K562 (cell line): ENCODE data around the gene OR10H3. TPM values are rescaled to one million over a fixed set of nuclear protein-coding genes. Genes with fewer than 3 reads are reported as not detected.
A peak's percentile ranks its signal among the peaks of the same experiment; 100 is the strongest.

Experiments
- ATAC-seq: fragments of 200-7000 bp; cut with Tn5 transposase; 3 replicates; pipeline ENCODE4 v1.9.1; 2020; ENCODE audit warnings: moderate library complexity
- BruUV-seq: library from RNA; stranded (reverse); fragments of 400-500 nt; replicated peaks from 2 replicates; lab custom pipeline; 2021; lab: Mats Ljungman, UMichigan
- CTCF ChIA-PET: fragments of 300-600 bp; formaldehyde crosslinking; extraction: SDS; loops from one replicate; lab custom pipeline; 2021; ENCODE audit warnings: low intra/inter-chr PET ratio; lab: Yijun Ruan, JAX
- POLR2A ChIA-PET: fragments of 300-600, 350-650 bp; sonication (Branson Sonifier 250); formaldehyde crosslinking; extraction: SDS; loops from one replicate; lab custom pipeline; 2021; ENCODE audit warnings: antibody characterized with exemption, inconsistent platforms; lab: Yijun Ruan, JAX
- DNase-seq, 4 experiments: peaks; one replicate each; pipeline versions ENCODE4 v3.0.0 to v3.0.0-alpha.2; 2011 to 2018; ENCODE audit warnings: low spot score in 3 of 4, mixed read lengths in 3 of 4; ENCODE audit errors: extremely low read depth in 1 of 4
- FAIRE-seq: peaks from 2 replicates; lab custom pipeline; 2011; peaks lifted over from hg19 to GRCh38; lab: Jason Lieb, UNC
- H2AFZ ChIP-seq: 2 replicates; pipeline ENCODE4 v1.6.0; 2011; ENCODE audit warnings: low read depth, low read length, control low read depth, inconsistent platforms
- H3K27ac ChIP-seq: fragments of 200-600 bp; 3 replicates; pipeline ENCODE4 v1.8.0; 2011; ENCODE audit warnings: low read depth, mild to moderate bottlenecking, control low read depth, inconsistent platforms, low read length, moderate library complexity, mixed read lengths; ENCODE audit errors: extremely low read depth
- H3K27me3 ChIP-seq, 2 experiments: fragments of 300-600 bp in 1 of 2; 2 replicates in 1 of 2; 3 replicates in 1 of 2; pipeline versions ENCODE4 v1.6.0 to v1.8.0; 2011; ENCODE audit warnings: inconsistent platforms in 2 of 2, low read length in 2 of 2, mild to moderate bottlenecking in 1 of 2, mixed read lengths in 1 of 2, moderate library complexity in 1 of 2; ENCODE audit not compliant: control insufficient read depth in 2 of 2, insufficient read depth in 2 of 2
- H3K36me3 ChIP-seq: fragments of 300-600 bp; 3 replicates; pipeline ENCODE4 v1.8.0; 2011; ENCODE audit warnings: mild to moderate bottlenecking, low read length, inconsistent platforms; ENCODE audit not compliant: control insufficient read depth, insufficient read depth
- H3K4me1 ChIP-seq, 2 experiments: fragments of 200-600 bp in 1 of 2; replicated peaks in 1 of 2; 2 replicates in 1 of 2; 3 replicates in 1 of 2; pipeline versions ENCODE4 v1.5.1 to v1.8.0; 2011; ENCODE audit warnings: inconsistent platforms in 2 of 2, low read length in 2 of 2, mild to moderate bottlenecking in 1 of 2, mixed read lengths in 1 of 2, moderate library complexity in 1 of 2; ENCODE audit not compliant: control insufficient read depth in 2 of 2, insufficient read depth in 2 of 2
- H3K4me2 ChIP-seq: 2 replicates; pipeline ENCODE4 v1.6.1; 2011; ENCODE audit warnings: low read length, control low read depth, inconsistent platforms, mixed read lengths; ENCODE audit not compliant: insufficient read depth
- H3K4me3 ChIP-seq: fragments of 200-600 bp; sonication (generic), shearing (Covaris generic); 2 replicates; pipeline ENCODE4 v1.5.1; 2016; ENCODE audit warnings: control low read depth, inconsistent platforms
- H3K79me2 ChIP-seq: fragments of 200-600 bp; 3 replicates; pipeline ENCODE4 v1.8.0; 2011; ENCODE audit warnings: low read length, inconsistent platforms; ENCODE audit not compliant: control insufficient read depth, insufficient read depth
- H3K9ac ChIP-seq, 2 experiments: 2 replicates each; pipeline versions ENCODE4 v1.6.0 to v1.6.1; 2011; ENCODE audit warnings: low read depth in 2 of 2, low read length in 2 of 2, control low read depth in 1 of 2, inconsistent platforms in 1 of 2, mild to moderate bottlenecking in 1 of 2, mixed read lengths in 1 of 2; ENCODE audit not compliant: insufficient read depth in 1 of 2
- H3K9me1 ChIP-seq: one replicate; pipeline ENCODE4 v1.6.0; 2011; ENCODE audit warnings: inconsistent platforms, mild to moderate bottlenecking, low read length, moderate library complexity; ENCODE audit not compliant: control insufficient read depth, insufficient read depth
- H3K9me3 ChIP-seq: replicated peaks from 2 replicates; pipeline ENCODE4 v1.5.1; 2011; ENCODE audit warnings: low read depth, low read length, inconsistent platforms; ENCODE audit not compliant: control insufficient read depth, insufficient read depth
- H4K20me1 ChIP-seq: replicated peaks from 2 replicates; pipeline ENCODE4 v1.6.1; 2011; ENCODE audit warnings: low read length, inconsistent platforms, mixed read lengths; ENCODE audit not compliant: control insufficient read depth, insufficient read depth
- GABPB1 ChIP-seq: sonication (generic); formaldehyde crosslinking; IDR thresholded peaks from 2 replicates; pipeline ENCODE4 v1.8.0; 2022; ENCODE audit warnings: mild to moderate bottlenecking, missing genetic modification reagents
- NRF1 ChIP-seq, 2 experiments: fragments of 450-650 bp; IDR thresholded peaks in 1 of 2; conservative IDR thresholded peaks in 1 of 2; 2 replicates each; pipeline ENCODE4 v1.6.1; 2014; ENCODE audit warnings: mild to moderate bottlenecking in 2 of 2
- SMC3 ChIP-seq: conservative IDR thresholded peaks from 2 replicates; pipeline ENCODE4 v1.6.1; 2011; ENCODE audit warnings: low read depth, low read length, improper control_type of control experiment; ENCODE audit not compliant: insufficient read depth
- ZNF121 ChIP-seq: sonication (generic); formaldehyde crosslinking; conservative IDR thresholded peaks from 2 replicates; pipeline ENCODE4 v1.8.0; 2022; ENCODE audit warnings: missing genetic modification reagents
- WGBS: fragments of 100-300 bp; shearing (Covaris generic); methylation state at CpG from one replicate; pipeline ENCODE4 v1.1.6; 2016; ENCODE audit warnings: low coverage, mixed read lengths; ENCODE audit not compliant: insufficient coverage; ENCODE audit errors: missing lambda C conversion rate; 5-methylcytosine and 5-hydroxymethylcytosine counted together
- in situ Hi-C: fragments of 300-500 bp; cut with MboI; formaldehyde crosslinking; loops from 4 replicates; pipeline ENCODE4 v1.15.0; 2018; ENCODE audit warnings: inconsistent platforms, mixed read lengths
- intact Hi-C: fragments of 100-400 bp; cut with micrococcal nuclease; formaldehyde crosslinking; loops from 2 replicates; pipeline ENCODE4 v1.14.2; 2022
- polyA plus RNA-seq, 8 experiments: library from polyadenylated mRNA; depleted of rRNA in 4 of 8; stranded (reverse) in 5 of 8; unstranded in 3 of 8; fragments of >200 nt; fragmentation: Nextera tagmentation in 2 of 8; fragmentation: Illumina TruSeq in 1 of 8; extraction: Ambion mirVana in 2 of 8; extraction: Trizol in 1 of 8; gene quantifications; 2 replicates each; pipeline versions ENCODE4 v1.2.1 to v1.2.3, GENCODE V29; 2011 to 2014; ENCODE audit warnings: inconsistent platforms in 1 of 8, missing spikeins in 1 of 8
- total RNA-seq, 7 experiments: library from RNA; depleted of rRNA in 6 of 7; stranded (reverse); fragments of >200 nt in 6 of 7; fragmentation: Illumina TruSeq in 2 of 7; extraction: Trizol in 2 of 7; gene quantifications; 2 replicates each; pipeline versions ENCODE4 v1.2.1 to v1.2.3, GENCODE V29; 2011 to 2021; ENCODE audit warnings: low replicate concordance in 1 of 7
- TF ChIP-seq, protein P1 (sequence below), 2 experiments: fragments of 450-650 bp; formaldehyde crosslinking in 1 of 2; IDR thresholded peaks; 2 replicates each; pipeline versions ENCODE4 v1.4.0 to v1.6.1; 2014 to 2020; ENCODE audit warnings: mild to moderate bottlenecking in 2 of 2, borderline replicate concordance in 1 of 2, low read depth in 1 of 2
- TF ChIP-seq, protein P2 (sequence below): IDR thresholded peaks from 2 replicates; pipeline ENCODE4 v1.6.1; 2011; ENCODE audit warnings: borderline replicate concordance, low read depth, mild to moderate bottlenecking, moderate library complexity, low read length; ENCODE audit not compliant: insufficient read depth, poor library complexity, severe bottlenecking
- TF ChIP-seq, protein P3 (sequence below): fragments of 450-650 bp; IDR thresholded peaks from 2 replicates; pipeline ENCODE4 v1.6.1; 2016; ENCODE audit warnings: antibody characterized with exemption

The OR10H3 gene
- total and polyA plus RNA-seq, 9 of the 15 experiments (the other 6 are each of a cell fraction or from before 2014, with no cell fraction given): not detected

DNA sequence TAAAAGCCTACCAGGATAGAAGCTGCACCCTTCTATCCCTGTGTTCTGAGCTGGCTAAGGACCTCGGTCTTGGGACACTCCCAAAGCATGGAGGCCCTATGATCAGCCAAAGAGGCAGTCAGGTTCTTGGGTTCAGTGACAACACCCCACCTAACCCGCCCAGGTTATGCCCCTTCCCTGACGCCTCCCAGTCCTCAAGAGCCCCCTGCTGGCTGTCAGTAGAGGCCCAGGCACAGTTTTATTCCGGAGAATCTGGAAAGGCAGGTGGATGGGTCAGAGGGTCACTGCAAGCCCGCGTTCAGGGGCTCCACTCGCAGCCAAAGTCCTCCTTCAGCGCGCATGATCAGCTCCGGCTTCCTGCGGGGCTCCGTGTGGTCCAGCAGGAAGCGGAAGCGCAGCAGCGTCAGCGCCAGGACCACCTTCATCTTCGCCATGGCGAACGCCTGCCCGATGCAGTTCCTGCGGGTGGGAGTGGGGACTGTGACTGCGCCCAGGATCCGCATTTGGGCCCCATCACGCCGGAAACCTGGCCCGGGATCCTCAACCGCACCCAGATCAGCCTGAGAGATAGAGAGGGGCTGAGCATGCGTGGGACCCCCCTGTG, 22.3 kb downstream of the OR10H3 start:
- no peak overlapping the region for H3K27ac ChIP-seq
- peak overlapping the region in 1 of 2 experiments; percentile 13; a peak in 1 of 4 replicates for H3K9ac ChIP-seq
- 1% methylated on average over 20 of the region's 28 CpGs for WGBS
- in situ Hi-C loops: no loop called here
- no peaks in the 10 kb centered on the region for H3K36me3 ChIP-seq
- H3K4me2 ChIP-seq: no peak overlapping the region
- FAIRE-seq (no peak), DNase-seq (peak in 3 of 4 experiments; percentile 21 to 41 (median 32)), ATAC-seq (peak; percentile 58)
- H3K9me1 ChIP-seq: no peaks in the 10 kb centered on the region
- no peak overlapping the region for H3K4me3 ChIP-seq
- no peaks in the 10 kb centered on the region for H4K20me1 ChIP-seq
- intact Hi-C loops: loop anchor here (5.0 kb wide), 1 partner anchor 128 kb away; no protein-coding TSS in a partner anchor
- no peaks in the 10 kb centered on the region for H3K9me3 ChIP-seq
- ChIA-PET POLR2A (no interaction called here), CTCF (interaction anchor here (0.6 kb wide), 2 partner anchors 174 to 845 kb away, joined by 3 to 6 read pairs; no protein-coding TSS in a partner anchor)
- peaks cover 0 to 20% of the 10 kb centered on the region in 2 experiments; a peak in 2 of 5 replicates for H3K27me3 ChIP-seq
- peaks cover 0 to 6% of the 10 kb centered on the region in 2 experiments; a peak in 2 of 5 replicates for H3K4me1 ChIP-seq
- H2AFZ ChIP-seq: no peak overlapping the region
- H3K79me2 ChIP-seq: no peaks in the 10 kb centered on the region
- BruUV-seq: no TSS peak
- TF ChIP-seq SMC3 (peak; percentile 43; the same call in 1 of the 2 replicates), GABPB1 (CRISPR knock-in tag) (no peak), NRF1 (conservative IDR thresholded peaks at IDR 0.05 in 1 of 2, IDR thresholded peaks at IDR 0.05 in 1 of 2) (0 out of 4 replicates have a peak, but pooled peaks of 1 of the 2 experiments have one; percentile 21), ZNF121 (CRISPR knock-in tag) (no peak)
- TF ChIP-seq, protein P1, sequence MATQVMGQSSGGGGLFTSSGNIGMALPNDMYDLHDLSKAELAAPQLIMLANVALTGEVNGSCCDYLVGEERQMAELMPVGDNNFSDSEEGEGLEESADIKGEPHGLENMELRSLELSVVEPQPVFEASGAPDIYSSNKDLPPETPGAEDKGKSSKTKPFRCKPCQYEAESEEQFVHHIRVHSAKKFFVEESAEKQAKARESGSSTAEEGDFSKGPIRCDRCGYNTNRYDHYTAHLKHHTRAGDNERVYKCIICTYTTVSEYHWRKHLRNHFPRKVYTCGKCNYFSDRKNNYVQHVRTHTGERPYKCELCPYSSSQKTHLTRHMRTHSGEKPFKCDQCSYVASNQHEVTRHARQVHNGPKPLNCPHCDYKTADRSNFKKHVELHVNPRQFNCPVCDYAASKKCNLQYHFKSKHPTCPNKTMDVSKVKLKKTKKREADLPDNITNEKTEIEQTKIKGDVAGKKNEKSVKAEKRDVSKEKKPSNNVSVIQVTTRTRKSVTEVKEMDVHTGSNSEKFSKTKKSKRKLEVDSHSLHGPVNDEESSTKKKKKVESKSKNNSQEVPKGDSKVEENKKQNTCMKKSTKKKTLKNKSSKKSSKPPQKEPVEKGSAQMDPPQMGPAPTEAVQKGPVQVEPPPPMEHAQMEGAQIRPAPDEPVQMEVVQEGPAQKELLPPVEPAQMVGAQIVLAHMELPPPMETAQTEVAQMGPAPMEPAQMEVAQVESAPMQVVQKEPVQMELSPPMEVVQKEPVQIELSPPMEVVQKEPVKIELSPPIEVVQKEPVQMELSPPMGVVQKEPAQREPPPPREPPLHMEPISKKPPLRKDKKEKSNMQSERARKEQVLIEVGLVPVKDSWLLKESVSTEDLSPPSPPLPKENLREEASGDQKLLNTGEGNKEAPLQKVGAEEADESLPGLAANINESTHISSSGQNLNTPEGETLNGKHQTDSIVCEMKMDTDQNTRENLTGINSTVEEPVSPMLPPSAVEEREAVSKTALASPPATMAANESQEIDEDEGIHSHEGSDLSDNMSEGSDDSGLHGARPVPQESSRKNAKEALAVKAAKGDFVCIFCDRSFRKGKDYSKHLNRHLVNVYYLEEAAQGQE (IDR thresholded peaks at IDR 0.05; ENCODE audit: borderline replicate concordance): peak; percentile 22; the same call in 1 of the 2 replicates
- TF ChIP-seq, protein P1 (CRISPR knock-in tag; IDR thresholded peaks at IDR 0.05; ENCODE audit: low read depth): no peak
- TF ChIP-seq, protein P2, sequence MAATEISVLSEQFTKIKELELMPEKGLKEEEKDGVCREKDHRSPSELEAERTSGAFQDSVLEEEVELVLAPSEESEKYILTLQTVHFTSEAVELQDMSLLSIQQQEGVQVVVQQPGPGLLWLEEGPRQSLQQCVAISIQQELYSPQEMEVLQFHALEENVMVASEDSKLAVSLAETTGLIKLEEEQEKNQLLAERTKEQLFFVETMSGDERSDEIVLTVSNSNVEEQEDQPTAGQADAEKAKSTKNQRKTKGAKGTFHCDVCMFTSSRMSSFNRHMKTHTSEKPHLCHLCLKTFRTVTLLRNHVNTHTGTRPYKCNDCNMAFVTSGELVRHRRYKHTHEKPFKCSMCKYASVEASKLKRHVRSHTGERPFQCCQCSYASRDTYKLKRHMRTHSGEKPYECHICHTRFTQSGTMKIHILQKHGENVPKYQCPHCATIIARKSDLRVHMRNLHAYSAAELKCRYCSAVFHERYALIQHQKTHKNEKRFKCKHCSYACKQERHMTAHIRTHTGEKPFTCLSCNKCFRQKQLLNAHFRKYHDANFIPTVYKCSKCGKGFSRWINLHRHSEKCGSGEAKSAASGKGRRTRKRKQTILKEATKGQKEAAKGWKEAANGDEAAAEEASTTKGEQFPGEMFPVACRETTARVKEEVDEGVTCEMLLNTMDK: peak; percentile 71
- TF ChIP-seq, protein P3, sequence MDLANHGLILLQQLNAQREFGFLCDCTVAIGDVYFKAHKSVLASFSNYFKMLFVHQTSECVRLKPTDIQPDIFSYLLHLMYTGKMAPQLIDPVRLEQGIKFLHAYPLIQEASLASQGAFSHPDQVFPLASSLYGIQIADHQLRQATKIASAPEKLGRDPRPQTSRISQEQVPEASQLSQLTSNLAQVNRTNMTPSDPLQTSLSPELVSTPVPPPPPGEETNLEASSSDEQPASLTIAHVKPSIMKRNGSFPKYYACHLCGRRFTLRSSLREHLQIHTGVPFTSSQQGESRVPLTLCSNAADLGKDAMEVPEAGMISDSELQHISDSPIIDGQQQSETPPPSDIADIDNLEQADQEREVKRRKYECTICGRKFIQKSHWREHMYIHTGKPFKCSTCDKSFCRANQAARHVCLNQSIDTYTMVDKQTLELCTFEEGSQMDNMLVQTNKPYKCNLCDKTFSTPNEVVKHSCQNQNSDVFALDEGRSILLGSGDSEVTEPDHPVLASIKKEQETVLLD: no peak
